H54 (cell line): ENCODE results near the gene MMP24.

ENCODE experiments used
- DNase-seq: peaks from one replicate; pipeline ENCODE4 v3.0.0; 2011; ENCODE audit warnings: low spot score, mixed read lengths; ENCODE audit not compliant: insufficient read length
- FAIRE-seq: peaks from 3 replicates; lab custom pipeline; 2011; peaks lifted over from hg19 to GRCh38; lab: Jason Lieb, UNC
- POLR2A ChIP-seq: IDR thresholded peaks from 2 replicates; pipeline ENCODE4 v1.6.1; 2011; ENCODE audit warnings: low read depth, mild to moderate bottlenecking, low read length

The MMP24 gene

DNA sequence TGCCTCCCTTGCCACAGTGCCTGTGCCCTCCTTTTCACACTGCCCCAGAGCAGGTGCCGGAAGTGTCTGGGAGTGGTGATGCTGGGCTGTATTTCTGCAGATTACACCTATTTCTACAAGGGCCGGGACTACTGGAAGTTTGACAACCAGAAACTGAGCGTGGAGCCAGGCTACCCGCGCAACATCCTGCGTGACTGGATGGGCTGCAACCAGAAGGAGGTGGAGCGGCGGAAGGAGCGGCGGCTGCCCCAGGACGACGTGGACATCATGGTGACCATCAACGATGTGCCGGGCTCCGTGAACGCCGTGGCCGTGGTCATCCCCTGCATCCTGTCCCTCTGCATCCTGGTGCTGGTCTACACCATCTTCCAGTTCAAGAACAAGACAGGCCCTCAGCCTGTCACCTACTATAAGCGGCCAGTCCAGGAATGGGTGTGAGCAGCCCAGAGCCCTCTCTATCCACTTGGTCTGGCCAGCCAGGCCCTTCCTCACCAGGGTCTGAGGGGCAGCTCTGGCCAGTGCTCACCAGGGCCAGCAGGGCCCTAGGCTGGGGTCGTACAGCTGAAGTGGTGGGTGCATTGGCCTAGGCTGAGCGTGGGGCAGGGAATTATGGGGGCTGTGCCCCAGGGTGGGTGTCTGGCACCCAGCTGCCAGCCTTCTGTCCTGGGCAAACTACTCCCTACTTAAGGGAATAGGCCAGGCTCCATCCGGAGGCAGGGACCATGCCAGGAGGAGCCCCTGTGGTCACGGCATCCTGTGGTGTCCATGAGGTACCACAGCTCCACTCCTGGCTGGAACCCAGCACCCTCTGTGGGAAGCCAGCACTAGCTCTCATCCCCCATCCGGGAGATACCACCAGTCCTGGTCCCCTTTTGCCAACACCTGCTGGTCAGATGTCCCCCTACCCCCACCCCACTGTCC is 47.9 kb downstream of the MMP24 start:
- no peak for FAIRE-seq
- TF ChIP-seq POLR2A: no peak
- DNase-seq: no peak

DNA sequence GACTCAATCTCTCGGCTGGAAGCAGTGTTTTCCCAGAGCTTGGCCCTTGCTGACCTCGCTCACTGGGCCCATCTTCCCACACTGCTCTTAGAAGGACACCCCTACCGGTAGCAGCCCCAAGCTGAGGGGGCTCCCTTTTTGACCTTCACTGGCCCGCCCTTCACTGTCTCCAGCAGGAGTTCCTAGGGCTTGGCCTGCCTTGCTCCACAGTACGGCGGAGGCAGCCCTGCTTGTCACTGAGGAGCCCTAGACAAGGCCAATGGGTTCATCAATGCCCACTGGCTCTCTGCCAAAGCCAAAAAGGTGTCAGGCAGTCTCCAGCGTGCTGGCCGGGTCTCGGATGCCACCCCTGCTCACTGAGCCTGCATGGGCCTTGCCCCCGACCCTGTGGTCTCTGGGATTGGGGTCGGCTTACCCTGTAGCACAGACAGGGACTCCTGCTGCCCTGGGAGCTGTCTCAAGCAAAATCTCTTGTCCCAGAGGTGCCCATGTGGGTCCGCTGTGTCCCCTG is 49.3 kb downstream of the MMP24 start:
- no peak for FAIRE-seq
- TF ChIP-seq POLR2A: no peak
- no peak for DNase-seq

DNA sequence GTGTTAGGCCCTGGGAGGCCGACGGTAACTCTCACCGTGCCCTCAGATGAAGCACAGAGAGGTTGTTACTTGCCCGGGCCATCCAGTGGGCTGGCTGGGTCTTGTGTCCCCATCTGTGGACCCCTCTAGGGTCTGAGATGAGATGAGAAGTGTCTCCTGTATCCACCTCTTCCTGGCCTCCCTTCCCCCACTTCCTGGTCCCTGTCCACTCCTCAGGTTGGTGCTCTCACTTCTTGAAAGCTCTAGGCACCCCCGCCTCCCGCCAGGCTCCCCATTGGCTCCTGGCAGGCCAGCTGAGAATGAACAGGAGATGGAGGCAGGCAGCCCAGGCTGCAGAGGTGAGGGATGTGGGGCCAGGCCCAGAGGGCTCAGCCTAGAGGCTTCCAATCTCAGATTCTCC is 49.9 kb downstream of the MMP24 start:
- FAIRE-seq: no peak
- DNase-seq: no peak
- no peak for TF ChIP-seq POLR2A

DNA sequence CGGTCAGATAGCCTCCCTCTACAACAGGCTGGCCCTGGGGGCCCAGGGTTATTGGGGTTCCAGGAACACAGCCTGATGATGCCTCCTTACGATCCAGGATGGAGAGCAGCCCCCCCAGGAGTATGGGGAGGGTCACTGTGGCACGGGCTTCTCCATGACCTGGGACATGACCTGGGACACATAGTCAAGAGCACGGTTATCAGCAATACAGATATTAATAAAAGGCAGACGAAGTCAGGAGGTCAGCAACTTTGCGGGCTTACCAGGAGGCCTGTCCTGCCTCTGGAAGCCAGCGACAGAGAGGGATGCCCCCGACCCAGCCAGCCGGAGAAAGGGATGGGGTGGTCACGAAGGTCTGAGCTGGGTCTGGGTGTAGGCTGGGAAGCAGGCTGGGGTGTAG is 50.6 kb downstream of the MMP24 start:
- FAIRE-seq (no peak), DNase-seq (no peak)
- no peak for TF ChIP-seq POLR2A

DNA sequence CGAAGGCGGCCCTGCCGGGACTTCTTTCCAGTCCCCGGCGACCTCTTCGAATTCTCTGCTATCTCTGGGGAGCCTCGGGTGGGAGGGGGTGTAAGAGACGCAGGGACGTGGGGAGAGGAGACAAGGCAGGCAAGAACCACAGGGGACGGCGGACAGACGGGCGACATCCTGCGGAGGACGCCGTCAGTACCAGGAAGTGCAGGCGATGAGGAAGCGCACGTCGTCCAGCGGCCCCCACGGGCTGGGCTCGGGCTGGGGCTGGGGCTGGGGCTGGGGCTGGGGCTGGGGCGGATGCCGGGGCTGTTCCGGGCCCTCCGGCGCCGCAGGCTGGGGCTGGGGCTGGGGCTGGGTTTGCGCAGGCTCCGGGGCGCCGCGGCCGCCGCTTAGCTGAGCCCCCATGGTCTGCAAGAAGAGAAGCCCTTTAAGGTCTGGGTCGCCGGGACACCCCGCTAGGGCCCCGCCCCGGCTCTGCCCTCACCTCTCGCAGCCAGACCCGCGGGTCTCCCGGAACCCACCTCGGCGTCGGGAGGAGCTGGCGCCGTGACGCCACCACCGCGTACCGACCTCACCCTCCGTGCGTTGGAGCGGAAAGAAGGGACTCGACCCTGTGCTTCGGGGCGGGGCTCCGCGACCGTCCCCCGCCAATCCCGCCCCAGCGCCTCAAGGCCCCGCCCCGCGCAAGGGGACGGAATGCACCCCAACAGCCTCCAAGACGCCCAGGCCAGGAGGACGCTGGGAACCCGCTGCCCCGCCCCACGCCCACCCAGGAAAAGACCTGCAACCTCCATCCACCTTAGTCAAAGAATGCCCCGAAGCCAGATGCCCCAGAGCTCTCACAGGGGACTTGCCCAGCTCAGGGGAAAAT is 51.3 kb downstream of the MMP24 start, which contains the start of gene MMP24OS:
MMP24OS (minus strand) TSS at position 592 of the 865 bp plus-strand sequence; CDS start at position 399, 193 bp downstream.
- peak; percentile 83 for DNase-seq
- TF ChIP-seq POLR2A: peak; percentile 96
- no peak for FAIRE-seq

DNA sequence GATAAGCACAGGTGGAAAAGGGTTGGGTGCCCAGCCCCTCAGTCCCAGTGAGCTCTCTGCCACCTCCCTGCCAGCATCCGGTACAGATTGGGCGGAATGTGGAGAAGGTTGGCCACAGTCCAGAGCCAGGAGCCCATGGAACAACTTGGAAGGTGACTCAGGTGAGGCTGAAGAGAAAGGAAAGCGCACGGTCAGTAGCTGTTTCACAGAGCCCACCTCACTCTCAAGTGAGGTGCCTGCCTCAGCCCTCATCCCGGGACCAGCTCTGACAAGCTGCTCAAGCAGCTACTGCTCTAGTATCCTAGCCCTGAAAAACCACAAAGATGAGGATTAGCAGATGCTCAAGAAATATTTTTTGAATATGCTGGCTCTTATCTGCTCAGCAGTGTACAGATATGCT is 52.5 kb downstream of the MMP24 start:
- no peak for TF ChIP-seq POLR2A
- FAIRE-seq (no peak), DNase-seq (no peak)

DNA sequence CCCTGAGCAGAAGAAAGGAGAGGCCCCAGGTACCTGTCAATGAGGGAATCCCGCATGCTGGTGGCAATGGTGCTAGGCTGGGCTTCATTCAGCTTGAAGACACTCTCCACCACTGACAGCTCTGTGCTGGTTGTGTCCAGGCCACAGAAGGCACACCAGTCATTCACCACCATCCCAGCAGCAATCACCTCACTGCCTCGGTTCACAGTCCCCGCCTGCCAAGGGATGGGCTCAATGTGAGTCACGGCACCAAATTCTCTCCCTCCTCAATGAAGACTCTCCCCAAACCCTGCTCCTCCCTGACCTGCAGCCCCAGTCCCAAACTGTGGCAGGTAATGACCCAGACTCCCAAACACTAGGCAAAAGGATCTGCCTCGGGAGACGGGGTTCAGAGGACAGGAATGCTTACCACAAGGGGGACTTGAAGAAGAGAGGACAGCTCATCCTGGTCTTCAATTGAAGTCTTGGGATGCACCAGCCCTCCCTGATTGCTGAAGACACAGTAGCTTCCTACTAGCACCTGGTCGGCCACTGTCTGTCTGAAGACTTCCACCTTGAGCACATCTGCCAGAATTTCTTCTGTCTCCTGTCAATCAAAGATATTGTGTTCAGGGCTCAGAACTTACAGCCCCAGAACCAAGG is 53.2 kb downstream of the MMP24 start:
- no peak for TF ChIP-seq POLR2A
- FAIRE-seq: no peak
- DNase-seq: no peak

DNA sequence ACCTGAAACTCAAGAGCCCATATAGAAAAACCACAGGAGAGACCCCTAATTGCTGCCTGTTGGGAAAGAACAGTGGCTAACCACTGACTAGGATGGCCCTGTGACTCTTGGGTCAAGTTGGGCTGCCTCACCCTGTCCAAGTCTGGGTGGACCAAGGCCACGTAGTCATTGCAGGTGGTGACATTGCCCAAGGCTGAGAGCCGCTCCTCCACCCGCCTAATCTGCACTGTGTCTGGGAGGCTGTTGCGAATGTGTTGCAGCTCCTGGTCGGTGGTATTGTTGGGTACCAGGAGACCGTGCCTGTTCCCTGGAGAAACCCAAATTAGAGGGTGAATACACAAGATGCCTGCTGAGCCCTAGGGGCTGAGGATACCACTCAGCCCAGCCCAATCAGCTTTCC is 54.0 kb downstream of the MMP24 start:
- DNase-seq (no peak), FAIRE-seq (no peak)
- no peak for TF ChIP-seq POLR2A

DNA sequence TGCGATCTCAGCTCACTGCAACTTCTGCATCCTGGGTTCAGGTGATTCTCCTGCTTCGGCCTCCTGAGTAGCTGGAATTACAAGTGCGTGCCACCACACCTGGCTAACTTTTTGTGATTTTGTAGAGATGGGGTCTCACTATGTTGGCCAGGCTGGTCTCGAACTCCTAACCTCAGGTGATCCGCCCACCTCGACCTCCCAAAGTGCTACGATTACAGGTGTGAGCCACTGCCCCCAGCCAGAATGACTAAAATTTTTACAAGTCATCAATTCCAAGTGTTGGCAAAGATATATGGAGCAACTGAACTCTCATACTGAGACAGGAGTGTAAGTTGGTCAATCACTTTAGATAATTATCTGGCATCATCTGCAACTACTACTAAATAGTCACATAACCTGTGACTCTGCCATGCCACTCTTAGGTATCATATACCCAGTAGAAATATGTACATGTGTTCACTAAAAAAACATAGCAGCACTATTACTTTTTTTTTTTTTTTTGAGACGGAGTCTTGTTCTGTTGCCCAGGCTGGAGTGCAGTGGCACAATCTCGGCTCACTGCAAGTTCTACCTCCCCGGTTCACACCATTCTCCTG is 55.1 kb downstream of the MMP24 start:
- DNase-seq (no peak), FAIRE-seq (no peak)
- TF ChIP-seq POLR2A: no peak

DNA sequence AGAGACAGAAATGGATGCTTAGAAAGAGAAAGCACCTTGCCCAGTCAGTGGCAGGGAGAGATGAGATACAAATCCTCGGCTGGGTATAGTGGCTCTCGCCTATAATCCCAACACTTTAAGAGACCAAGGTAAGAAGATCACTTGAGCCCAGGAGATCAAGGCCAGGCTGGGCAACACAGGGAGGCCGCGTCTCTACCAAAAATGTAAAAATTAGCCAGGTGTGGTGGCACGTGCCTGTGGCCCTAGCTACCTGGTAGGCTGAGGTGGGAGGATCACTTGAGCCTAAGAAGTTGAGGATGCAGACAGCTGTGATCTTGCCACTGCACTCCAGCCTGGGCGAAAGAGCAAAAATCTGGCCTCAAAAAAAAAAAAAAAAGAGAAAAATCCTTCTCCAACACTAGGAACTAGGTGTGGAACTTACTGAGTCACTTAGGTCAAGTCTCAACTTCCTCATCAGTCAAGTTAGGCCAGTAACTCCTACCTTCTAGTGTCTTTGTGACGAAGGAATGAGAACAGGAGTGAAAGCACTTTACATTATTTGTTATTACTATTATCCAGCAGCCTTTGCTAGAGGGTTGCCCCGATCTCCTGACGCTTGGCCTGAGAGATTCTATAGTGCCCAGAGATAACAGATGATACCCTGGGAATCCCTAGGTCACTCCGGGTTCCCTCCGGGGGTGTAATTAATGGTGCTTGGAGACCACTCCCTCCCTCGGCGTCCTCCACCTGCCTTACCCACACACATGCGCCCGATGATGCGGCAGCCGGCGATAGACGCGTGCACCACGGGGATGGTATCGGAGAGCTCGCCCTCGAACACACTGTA is 57.2 kb downstream of the MMP24 start:
- no peak for FAIRE-seq
- no peak for TF ChIP-seq POLR2A
- no peak for DNase-seq

DNA sequence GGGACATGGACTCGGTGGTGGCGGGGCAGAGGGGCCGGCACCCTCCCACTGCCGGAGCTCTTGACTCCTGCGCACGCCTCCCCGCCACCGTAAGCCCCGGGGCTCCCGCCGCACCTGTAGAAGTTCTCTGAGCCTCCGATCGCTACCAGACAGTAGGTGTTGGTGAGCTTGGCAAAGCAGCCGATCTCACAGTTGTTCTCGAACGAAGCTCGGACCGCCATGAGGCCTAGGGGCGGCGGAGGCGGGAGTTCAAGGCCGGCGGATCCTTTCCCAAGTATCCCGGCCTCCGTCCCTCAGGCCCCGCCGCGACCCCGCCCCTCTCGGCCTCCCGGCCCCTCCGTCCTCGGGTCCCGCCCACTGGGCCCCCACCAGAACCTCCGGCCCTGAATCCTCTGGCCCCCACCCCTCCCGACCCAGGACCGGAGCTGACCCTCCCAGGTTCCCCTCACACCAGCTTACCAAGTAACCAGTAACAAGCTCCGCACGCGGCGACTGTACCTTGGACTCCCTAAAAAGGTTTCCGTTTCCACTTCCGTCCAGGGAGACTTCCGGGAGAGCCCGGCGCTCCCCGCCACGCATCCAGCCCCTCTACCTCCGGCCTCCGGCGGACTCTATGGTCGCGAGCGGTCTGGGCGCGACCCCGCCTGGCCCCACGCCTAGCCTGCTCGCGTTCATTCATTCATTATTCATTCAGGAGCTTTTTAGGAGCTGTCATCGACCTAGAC is 57.9 kb downstream of the MMP24 start, which contains the start of gene EIF6:
EIF6 (minus strand) TSS at position 506 of the 725 bp plus-strand sequence; CDS start at position 221, 285 bp downstream.
- DNase-seq (peak; percentile 90), FAIRE-seq (no peak)
- TF ChIP-seq POLR2A: peak; percentile 63; the same call in 1 of the 2 replicates

DNA sequence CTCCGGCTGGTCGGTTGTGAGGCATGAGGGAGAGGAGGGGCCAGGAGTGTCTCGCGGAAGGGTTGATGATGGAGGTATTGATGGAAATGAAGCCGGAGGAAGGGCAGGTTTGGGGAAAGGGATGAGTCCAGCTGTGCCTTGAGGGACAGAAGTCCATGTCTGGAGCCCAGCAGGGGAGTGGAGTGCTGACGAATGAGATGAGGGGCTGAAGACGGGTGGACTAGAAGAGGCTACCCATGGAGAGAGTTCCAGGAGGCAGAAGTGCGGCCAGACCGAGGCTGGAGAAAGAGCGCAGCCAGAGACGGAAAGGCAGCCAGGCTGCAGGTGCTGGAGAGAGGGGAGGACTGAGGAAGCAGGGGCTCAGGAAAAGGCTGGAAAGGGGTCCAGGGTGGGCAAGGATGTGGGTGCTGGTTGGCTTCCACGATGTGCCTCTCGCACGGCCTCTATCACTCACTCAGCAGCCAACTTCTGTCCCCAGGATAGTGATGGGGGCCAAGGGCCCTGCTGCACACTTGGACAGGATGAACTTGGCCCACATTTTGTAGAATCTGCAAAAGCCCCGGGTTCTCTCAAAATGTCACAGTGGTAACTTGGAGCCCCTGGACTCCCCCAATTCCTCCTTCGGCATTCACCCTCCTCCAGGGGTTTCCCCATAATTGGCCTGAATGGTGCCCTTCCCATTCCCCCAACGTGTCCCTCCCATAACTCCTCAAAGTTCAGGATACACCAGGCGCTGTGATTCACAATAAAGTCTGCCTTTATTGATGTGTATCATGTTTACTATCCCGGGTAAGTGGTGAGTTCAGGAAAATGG is 58.7 kb downstream of the MMP24 start:
- no peak for FAIRE-seq
- no peak for DNase-seq
- no peak for TF ChIP-seq POLR2A
